ENCODE results near the gene BSN. TPM values are rescaled to one million over a fixed set of nuclear protein-coding genes. Genes with fewer than 3 reads are reported as not detected.

The BSN gene
- total and polyA plus RNA-seq, 2 donors (not counting 1 experiment from before 2014, with no cell fraction given): 0.03 to 0.20 TPM

GRCh38 chr3:49628249-49628648, 74.0 kb downstream of the BSN start:
- Mint-ChIP-seq H3K9me3 (ENCODE audit: insufficient read depth) (peaks cover 4% of the 10 kb centered on the region), H3K27ac (no peak overlapping the region), H3K4me3 (no peak overlapping the region), H3K27me3 (peaks cover 17% of the 10 kb centered on the region), H3K4me1 (no peaks in the 10 kb centered on the region)
- DNase-seq (no peak), ATAC-seq (ENCODE audit: low read depth) (no peak)
- H4K20me1 ChIP-seq (ENCODE audit: control insufficient read depth, insufficient read depth, low read length, poor library complexity, severe bottlenecking): no peaks in the 10 kb centered on the region
- CTCF ChIA-PET: no interaction called here
- no peaks in the 10 kb centered on the region for H3K79me2 ChIP-seq (ENCODE audit: control insufficient read depth, insufficient read depth, low read length)
- H3K9ac ChIP-seq (ENCODE audit: low read length): no peak overlapping the region
- POLR2A ChIA-PET: no interaction called here
- H3K27me3 ChIP-seq (replicated peaks in 1 of 4; ENCODE audit: control extremely low read depth in 1 of 4, control insufficient read depth in 3 of 4, insufficient read depth in 4 of 4, low read length in 3 of 4): peaks cover 0 to 16% (median 4%) of the 10 kb centered on the region in 4 experiments
- peaks cover 0 to 8% (median 5%) of the 10 kb centered on the region in 3 donors for H3K9me3 ChIP-seq (ENCODE audit: control extremely low read depth in 1 of 3, control insufficient read depth in 2 of 3, insufficient read depth in 1 of 3, low read length in 2 of 3)
- intact Hi-C loops (cut with micrococcal nuclease): no loop called here
- H3K36me3 ChIP-seq (replicated peaks in 1 of 2; ENCODE audit: control extremely low read depth in 1 of 2, control insufficient read depth in 1 of 2, extremely low read depth in 1 of 2, insufficient read depth in 2 of 2, low read length in 1 of 2): no peaks in the 10 kb centered on the region
- no peaks in the 10 kb centered on the region for H3K4me1 ChIP-seq (ENCODE audit: control insufficient read depth in 2 of 2, insufficient read depth in 2 of 2, low read length in 2 of 2)
- H3K27ac ChIP-seq (ENCODE audit: low read length in 2 of 2): no peak overlapping the region
- H3K4me2 ChIP-seq (replicated peaks; ENCODE audit: low read depth, low read length, poor library complexity, severe bottlenecking): no peak overlapping the region
- H2AFZ ChIP-seq (ENCODE audit: insufficient read depth, low read depth, low read length, poor library complexity, severe bottlenecking): no peak overlapping the region
- H3K4me3 ChIP-seq (ENCODE audit: control extremely low read depth in 1 of 5, extremely low read depth in 1 of 5, insufficient read depth in 1 of 5, low read depth in 2 of 5, low read length in 4 of 5): no peak overlapping the region
- WGBS (ENCODE audit: insufficient coverage): 94% methylated on average over 2 of the region's 2 CpGs
- TF ChIP-seq EZH2 (IDR thresholded peaks at IDR 0.05; ENCODE audit: borderline replicate concordance, insufficient read depth, low read depth, low read length, poor library complexity, severe bottlenecking) (no peak), CTCF (IDR thresholded peaks at IDR 0.05) (no peak)

GRCh38 chr3:49629451-49629850, 75.2 kb downstream of the BSN start:
- H3K27me3 ChIP-seq (replicated peaks in 1 of 4; ENCODE audit: control extremely low read depth in 1 of 4, control insufficient read depth in 3 of 4, insufficient read depth in 4 of 4, low read length in 3 of 4): peaks cover 0 to 16% (median 4%) of the 10 kb centered on the region in 4 experiments
- no peaks in the 10 kb centered on the region for H4K20me1 ChIP-seq (ENCODE audit: control insufficient read depth, insufficient read depth, low read length, poor library complexity, severe bottlenecking)
- ATAC-seq (ENCODE audit: low read depth) (no peak), DNase-seq (no peak)
- Mint-ChIP-seq H3K4me3 (no peak overlapping the region), H3K9me3 (ENCODE audit: insufficient read depth) (peaks cover 4% of the 10 kb centered on the region), H3K4me1 (no peaks in the 10 kb centered on the region), H3K27ac (no peak overlapping the region), H3K27me3 (peaks cover 21% of the 10 kb centered on the region)
- no peak overlapping the region for H3K9ac ChIP-seq (ENCODE audit: low read length)
- no peak overlapping the region for H3K27ac ChIP-seq (ENCODE audit: low read length in 2 of 2)
- H3K36me3 ChIP-seq (replicated peaks in 1 of 2; ENCODE audit: control extremely low read depth in 1 of 2, control insufficient read depth in 1 of 2, extremely low read depth in 1 of 2, insufficient read depth in 2 of 2, low read length in 1 of 2): no peaks in the 10 kb centered on the region
- intact Hi-C loops (cut with micrococcal nuclease): no loop called here
- H3K4me1 ChIP-seq (ENCODE audit: control insufficient read depth in 2 of 2, insufficient read depth in 2 of 2, low read length in 2 of 2): no peaks in the 10 kb centered on the region
- ChIA-PET POLR2A (no interaction called here), CTCF (no interaction called here)
- TF ChIP-seq CTCF (IDR thresholded peaks at IDR 0.05): no peak
- TF ChIP-seq EZH2 (IDR thresholded peaks at IDR 0.05; ENCODE audit: borderline replicate concordance, insufficient read depth, low read depth, low read length, poor library complexity, severe bottlenecking): no peak
- H2AFZ ChIP-seq (ENCODE audit: insufficient read depth, low read depth, low read length, poor library complexity, severe bottlenecking): no peak overlapping the region
- no peak overlapping the region for H3K4me3 ChIP-seq (ENCODE audit: control extremely low read depth in 1 of 5, extremely low read depth in 1 of 5, insufficient read depth in 1 of 5, low read depth in 2 of 5, low read length in 4 of 5)
- 88% methylated on average over 4 of the region's 4 CpGs for WGBS (ENCODE audit: insufficient coverage)
- H3K9me3 ChIP-seq (ENCODE audit: control extremely low read depth in 1 of 3, control insufficient read depth in 2 of 3, insufficient read depth in 1 of 3, low read length in 2 of 3): peaks cover 0 to 8% (median 5%) of the 10 kb centered on the region in 3 donors
- no peaks in the 10 kb centered on the region for H3K79me2 ChIP-seq (ENCODE audit: control insufficient read depth, insufficient read depth, low read length)
- H3K4me2 ChIP-seq (replicated peaks; ENCODE audit: low read depth, low read length, poor library complexity, severe bottlenecking): no peak overlapping the region
